HG02798 (cell line): ENCODE results near the gene SHROOM3.

Experiments used
- ATAC-seq: cut with Tn5 transposase; IDR thresholded peaks from one replicate; pipeline ENCODE4 v1.9.1; 2021; ENCODE audit warnings: mild to moderate bottlenecking; ENCODE audit not compliant: unreplicated experiment, poor library complexity

SHROOM3 gene

GRCh38 chr4:76733068-76733771 is 298.2 kb downstream of the SHROOM3 start:
- ATAC-seq, result no peak

GRCh38 chr4:76736414-76736813 is 301.4 kb downstream of the SHROOM3 start:
- ATAC-seq, result no peak

GRCh38 chr4:76737180-76737579 is 302.2 kb downstream of the SHROOM3 start:
- no peak for ATAC-seq

- no peak for ATAC-seq
Measured at GRCh38 chr4:76737771-76738085, 302.7 kb downstream of the SHROOM3 start.

GRCh38 chr4:76738086-76738931 is 303.3 kb downstream of the SHROOM3 start:
- peak; percentile 39 for ATAC-seq

- no peak for ATAC-seq
Measured at GRCh38 chr4:76740192-76740591, 305.2 kb downstream of the SHROOM3 start.

GRCh38 chr4:76740866-76741662 is 306.0 kb downstream of the SHROOM3 start:
- ATAC-seq, result no peak

- no peak for ATAC-seq
Measured at GRCh38 chr4:76741663-76742020, 306.6 kb downstream of the SHROOM3 start.

GRCh38 chr4:76744241-76744921 is 309.4 kb downstream of the SHROOM3 start:
- ATAC-seq, result no peak

- no peak for ATAC-seq
Measured at GRCh38 chr4:76745240-76745639, 310.2 kb downstream of the SHROOM3 start.

GRCh38 chr4:76747563-76747962 is 312.5 kb downstream of the SHROOM3 start:
- ATAC-seq, result no peak

GRCh38 chr4:76748649-76749048 is 313.6 kb downstream of the SHROOM3 start:
- ATAC-seq, result no peak

GRCh38 chr4:76749355-76749754 is 314.3 kb downstream of the SHROOM3 start:
- no peak for ATAC-seq

- no peak for ATAC-seq
Measured at GRCh38 chr4:76750716-76751115, 315.7 kb downstream of the SHROOM3 start.

- ATAC-seq, result no peak
Measured at GRCh38 chr4:76751612-76752343, 316.7 kb downstream of the SHROOM3 start.

GRCh38 chr4:76752861-76753501 is 318.0 kb downstream of the SHROOM3 start:
- no peak for ATAC-seq

- no peak for ATAC-seq
Measured at GRCh38 chr4:76753814-76754213, 318.8 kb downstream of the SHROOM3 start.

- no peak for ATAC-seq
Measured at GRCh38 chr4:76754439-76754838, 319.4 kb downstream of the SHROOM3 start.

GRCh38 chr4:76755756-76756155 is 320.7 kb downstream of the SHROOM3 start:
- no peak for ATAC-seq
